Measurements from ENCODE around the gene B3GALNT1. TPM values are rescaled to one million over a fixed set of nuclear protein-coding genes. Genes with fewer than 3 reads are reported as not detected.

B3GALNT1 gene
- total RNA-seq (2022) (8.2 and 9.0 TPM in 2 replicates), Bru-seq, nascent RNA (percentile 58 among the genes with signal in this experiment), BruChase-seq, experiment 1, labeled RNA remaining after a 2-hour chase (percentile 60 among the genes with signal in this experiment), BruChase-seq, experiment 2, labeled RNA remaining after a 6-hour chase (percentile 66 among the genes with signal in this experiment)
- long read RNA-seq, transcript B3GALNT1-201 (5 exons, 3,313 nt): major isoform, 10 of 20 reads
- long read RNA-seq, partial matches to known transcripts: 2 of 20 reads
- long read RNA-seq, other reads (novel, unspliced or antisense): 3 of 20 reads

- CTCF ChIA-PET: interaction anchor here (0.6 kb wide), 1 partner anchor 323 kb away, joined by 7 read pairs; no protein-coding TSS in a partner anchor
- H3K27me3 ChIP-seq (replicated peaks; ENCODE audit: control insufficient read depth, insufficient read depth, low read length): no peaks in the 10 kb centered on the region
- Mint-ChIP-seq H3K27ac (ENCODE audit: unreplicated experiment) (peak within 1 kb of the TSS; percentile 6), H3K36me3 (ENCODE audit: insufficient read depth, unreplicated experiment) (peaks cover 13% of the 10 kb centered on the region), H3K4me1 (ENCODE audit: low read depth, unreplicated experiment) (peaks cover 7% of the 10 kb centered on the region), H3K27me3 (ENCODE audit: insufficient read depth, unreplicated experiment) (no peaks in the 10 kb centered on the region), H3K9me3 (ENCODE audit: unreplicated experiment) (no peaks in the 10 kb centered on the region), H3K4me3 (ENCODE audit: unreplicated experiment) (peak within 1 kb of the TSS; percentile 75)
- H3K4me1 ChIP-seq: peaks cover 19% of the 10 kb centered on the region
- TF ChIP-seq CTCF (IDR thresholded peaks at IDR 0.05; ENCODE audit: insufficient read depth in 1 of 2, low read depth in 1 of 2, low read length in 1 of 2, severe bottlenecking in 1 of 2, unreplicated experiment in 1 of 2): no peak
- no peaks in the 10 kb centered on the region for H3K9me3 ChIP-seq
- H3K36me3 ChIP-seq (ENCODE audit: control insufficient read depth, insufficient read depth, low read length): no peaks in the 10 kb centered on the region
- intact Hi-C loops (cut with micrococcal nuclease; ENCODE audit: unreplicated experiment): loop anchor here (5.0 to 10.0 kb wide), 2 partner anchors 117 to 540 kb away; partner anchors contain the start of genes KPNA4 and NMD3
- DNase-seq: peak; percentile 51 to 56
- peak within 1 kb of the TSS; percentile 68 for H3K4me3 ChIP-seq (ENCODE audit: low read depth, low read length)
- POLR2A ChIA-PET: no interaction called here
- BruUV-seq (replicated peaks): no TSS peak
Measured at GRCh38 chr3:161104561-161105551, at the start of gene B3GALNT1. B3GALNT1 (minus strand) TSS chr3:161105349; CDS start chr3:161086754, 18,595 bp downstream.

- H3K36me3 ChIP-seq (ENCODE audit: control insufficient read depth, insufficient read depth, low read length): no peaks in the 10 kb centered on the region
- H3K4me1 Mint-ChIP-seq (ENCODE audit: low read depth, unreplicated experiment): peaks cover 17% of the 10 kb centered on the region
- BruUV-seq (replicated peaks): no TSS peak
- POLR2A ChIA-PET: no interaction called here
- H3K4me3 ChIP-seq (ENCODE audit: low read depth, low read length): no peak overlapping the region
- no peak overlapping the region for H3K4me3 Mint-ChIP-seq (ENCODE audit: unreplicated experiment)
- TF ChIP-seq CTCF (IDR thresholded peaks at IDR 0.05; ENCODE audit: insufficient read depth in 1 of 2, low read depth in 1 of 2, low read length in 1 of 2, severe bottlenecking in 1 of 2, unreplicated experiment in 1 of 2): no peak
- no peaks in the 10 kb centered on the region for H3K9me3 ChIP-seq
- DNase-seq: no peak
- CTCF ChIA-PET: no interaction called here
- H3K27me3 Mint-ChIP-seq (ENCODE audit: insufficient read depth, unreplicated experiment): no peaks in the 10 kb centered on the region
- intact Hi-C loops (cut with micrococcal nuclease; ENCODE audit: unreplicated experiment): no loop called here
- no peaks in the 10 kb centered on the region for H3K27me3 ChIP-seq (replicated peaks; ENCODE audit: control insufficient read depth, insufficient read depth, low read length)
- no peak overlapping the region for H3K27ac Mint-ChIP-seq (ENCODE audit: unreplicated experiment)
- no peaks in the 10 kb centered on the region for H3K36me3 Mint-ChIP-seq (ENCODE audit: insufficient read depth, unreplicated experiment)
- H3K9me3 Mint-ChIP-seq (ENCODE audit: unreplicated experiment): no peaks in the 10 kb centered on the region
- peaks cover 5% of the 10 kb centered on the region; the same call in 1 of the 2 replicates for H3K4me1 ChIP-seq
Measured at GRCh38 chr3:161153480-161153879, 48.3 kb upstream of the B3GALNT1 start.

GRCh38 chr3:161150001-161150525, 44.9 kb upstream of the B3GALNT1 start:
- Histone ChIP-seq H3K36me3 (ENCODE audit: control insufficient read depth, insufficient read depth, low read length) (no peaks in the 10 kb centered on the region), H3K4me1 (peaks cover 5% of the 10 kb centered on the region; the same call in 1 of the 2 replicates), H3K9me3 (no peaks in the 10 kb centered on the region), H3K4me3 (ENCODE audit: low read depth, low read length) (no peak overlapping the region), H3K27me3 (replicated peaks; ENCODE audit: control insufficient read depth, insufficient read depth, low read length) (no peaks in the 10 kb centered on the region)
- H3K4me1 Mint-ChIP-seq (ENCODE audit: low read depth, unreplicated experiment): peaks cover 17% of the 10 kb centered on the region
- no peaks in the 10 kb centered on the region for H3K9me3 Mint-ChIP-seq (ENCODE audit: unreplicated experiment)
- ChIA-PET POLR2A (no interaction called here), CTCF (no interaction called here)
- no peak overlapping the region for H3K27ac Mint-ChIP-seq (ENCODE audit: unreplicated experiment)
- no peaks in the 10 kb centered on the region for H3K27me3 Mint-ChIP-seq (ENCODE audit: insufficient read depth, unreplicated experiment)
- intact Hi-C loops (cut with micrococcal nuclease; ENCODE audit: unreplicated experiment): no loop called here
- no TSS peak for BruUV-seq (replicated peaks)
- no peak for DNase-seq
- TF ChIP-seq CTCF (IDR thresholded peaks at IDR 0.05; ENCODE audit: insufficient read depth in 1 of 2, low read depth in 1 of 2, low read length in 1 of 2, severe bottlenecking in 1 of 2, unreplicated experiment in 1 of 2): no peak
- no peaks in the 10 kb centered on the region for H3K36me3 Mint-ChIP-seq (ENCODE audit: insufficient read depth, unreplicated experiment)
- H3K4me3 Mint-ChIP-seq (ENCODE audit: unreplicated experiment): no peak overlapping the region
